RPMI7951 (cell line): ENCODE measurements around the gene DIPK1C. TPM values are rescaled to one million over a fixed set of nuclear protein-coding genes. Genes with fewer than 3 reads are reported as not detected.
A peak's percentile ranks its signal among the peaks of the same experiment; 100 is the strongest.

Experiments used
- DNase-seq: peaks from one replicate; pipeline ENCODE4 v3.0.0-alpha.2; 2012; ENCODE audit warnings: low read depth
- total RNA-seq: library from RNA; depleted of rRNA; stranded (reverse); fragments of >200 nt; shearing (Covaris generic); gene quantifications from 2 replicates; pipeline ENCODE4 v1.2.3, GENCODE V29; 2014

Gene DIPK1C
- total RNA-seq, 1 experiment from 2014 or later, result not detected

DNA sequence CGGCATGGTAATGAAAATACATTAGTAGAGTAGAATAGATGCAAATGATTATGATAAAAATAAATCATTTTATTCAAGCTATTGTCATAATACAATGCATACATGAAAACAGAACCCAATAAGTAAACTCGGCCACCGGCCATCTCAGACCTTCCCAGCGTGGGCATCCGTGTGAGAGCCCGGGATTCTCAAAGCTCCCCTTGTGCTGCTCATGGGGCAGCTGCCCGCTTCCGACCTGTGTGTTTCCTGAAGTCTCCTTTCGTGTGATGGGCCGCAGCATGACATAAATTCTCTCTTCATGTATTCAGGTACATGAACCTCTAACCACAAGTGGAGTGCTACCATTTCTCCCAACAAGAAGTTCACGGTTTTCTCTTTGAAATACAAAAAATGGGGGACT is 25.6 kb upstream of the DIPK1C start:
- DNase-seq, result no peak

DNA sequence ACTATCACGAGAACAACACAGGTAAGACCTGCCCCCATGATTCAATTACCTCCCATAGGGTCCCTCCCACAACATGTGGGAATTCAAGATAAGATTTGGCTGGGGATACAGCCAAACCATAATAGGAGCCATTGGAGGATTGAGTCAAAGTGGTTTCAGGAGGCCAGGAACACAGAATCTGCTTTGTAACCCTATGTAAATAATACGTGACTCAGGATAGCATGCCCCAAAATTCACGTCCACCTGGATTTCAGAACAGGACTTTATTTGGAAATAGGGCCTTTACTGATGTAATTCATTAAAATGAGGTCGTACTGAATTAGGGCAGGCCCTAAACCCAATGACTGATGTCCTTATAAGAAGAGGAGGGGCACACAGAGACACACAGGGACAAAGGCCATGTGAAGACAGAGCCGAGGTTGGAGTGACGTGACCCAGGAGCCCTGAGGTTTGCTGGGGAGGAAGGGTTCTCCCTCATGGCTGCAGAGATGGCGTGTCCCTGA is 23.1 kb upstream of the DIPK1C start:
- no peak for DNase-seq

DNA sequence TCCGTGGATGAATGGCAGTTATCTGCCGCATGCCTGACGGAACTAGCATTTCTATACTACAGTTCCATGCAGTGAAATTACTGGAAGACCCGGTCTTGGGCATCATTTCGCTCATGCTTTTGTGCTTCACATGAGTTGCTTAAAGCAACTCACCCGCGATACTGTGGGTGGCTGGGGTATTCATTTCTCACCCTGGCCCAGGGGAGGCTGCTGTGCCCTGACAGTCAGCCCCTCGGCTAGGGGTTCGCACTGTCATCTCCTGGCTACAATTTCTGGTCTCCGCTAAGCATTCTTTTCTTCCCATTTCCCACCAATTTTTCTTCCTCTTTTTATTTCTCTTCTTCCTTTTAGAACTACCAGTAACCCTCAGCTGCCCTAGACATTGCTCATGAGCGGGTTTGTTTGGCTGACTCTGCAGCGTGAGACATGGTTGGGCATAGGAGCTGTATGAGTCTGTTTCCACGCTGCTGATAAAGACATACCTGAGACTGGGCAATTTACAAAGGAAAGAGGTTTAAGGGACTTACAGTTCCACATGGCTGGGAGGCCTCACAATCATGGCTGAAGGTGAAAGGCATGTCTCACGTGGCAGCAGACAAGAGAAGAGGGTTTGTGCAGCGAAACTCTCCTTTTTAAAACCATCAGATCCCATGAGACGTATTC is 22.5 kb upstream of the DIPK1C start:
- no peak for DNase-seq

DNA sequence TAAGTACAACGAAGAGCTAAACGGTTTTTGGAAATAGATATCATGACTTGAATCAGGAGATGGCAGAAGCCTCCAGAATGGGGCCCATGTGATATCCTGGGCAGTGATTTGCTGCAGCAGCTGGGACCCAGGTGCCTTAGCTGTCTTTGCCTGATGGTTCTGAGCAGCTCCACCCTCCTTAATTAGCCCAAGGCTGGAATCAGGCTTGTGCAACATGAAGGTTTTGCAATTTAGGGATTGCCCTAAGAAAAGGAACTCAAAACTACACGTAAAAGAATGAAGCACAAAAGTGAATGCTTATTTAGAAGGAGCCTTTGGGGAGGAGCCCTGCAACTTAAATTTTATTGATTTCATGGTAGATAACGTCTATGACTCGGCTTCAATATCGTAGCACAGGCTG is 21.8 kb upstream of the DIPK1C start:
- no peak for DNase-seq

DNA sequence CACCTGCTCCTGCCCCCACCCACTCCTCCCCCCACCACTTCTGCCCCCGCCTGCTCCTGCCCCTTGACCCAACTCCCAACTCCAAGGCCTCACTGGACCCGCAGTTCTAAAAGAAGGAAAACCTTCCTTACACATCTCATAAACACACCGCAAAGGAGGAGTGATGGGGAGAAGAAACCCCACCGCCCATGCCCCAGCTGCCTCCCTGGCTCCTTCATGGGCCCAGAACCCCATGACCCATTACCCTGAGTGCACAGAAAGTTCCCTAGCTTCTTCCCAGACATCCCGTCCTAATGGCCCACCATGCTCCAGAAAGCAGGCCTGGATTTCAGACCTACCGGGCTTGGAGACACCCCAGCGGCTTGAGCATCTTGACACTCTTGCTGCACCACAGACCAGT is 21.2 kb upstream of the DIPK1C start:
- no peak for DNase-seq

DNA sequence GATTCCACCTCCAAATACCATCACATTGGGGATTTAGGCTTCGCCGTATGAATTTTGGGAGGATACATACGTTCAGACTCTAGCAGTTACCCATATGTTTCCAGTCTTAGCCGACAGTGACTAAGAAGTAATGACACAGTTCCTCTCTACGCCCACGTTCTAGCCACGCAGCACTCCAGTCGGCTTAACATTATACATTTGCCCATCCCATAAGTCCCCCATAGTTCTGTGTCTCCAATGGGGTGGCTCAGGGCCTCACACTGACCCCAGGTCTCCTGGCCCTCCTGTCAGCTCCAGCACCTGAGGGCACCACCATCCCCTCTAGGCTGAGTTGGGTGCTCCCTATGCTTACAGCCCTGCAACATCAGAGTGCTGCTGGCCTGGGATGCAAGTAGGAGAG is 20.7 kb upstream of the DIPK1C start:
- no peak for DNase-seq

DNA sequence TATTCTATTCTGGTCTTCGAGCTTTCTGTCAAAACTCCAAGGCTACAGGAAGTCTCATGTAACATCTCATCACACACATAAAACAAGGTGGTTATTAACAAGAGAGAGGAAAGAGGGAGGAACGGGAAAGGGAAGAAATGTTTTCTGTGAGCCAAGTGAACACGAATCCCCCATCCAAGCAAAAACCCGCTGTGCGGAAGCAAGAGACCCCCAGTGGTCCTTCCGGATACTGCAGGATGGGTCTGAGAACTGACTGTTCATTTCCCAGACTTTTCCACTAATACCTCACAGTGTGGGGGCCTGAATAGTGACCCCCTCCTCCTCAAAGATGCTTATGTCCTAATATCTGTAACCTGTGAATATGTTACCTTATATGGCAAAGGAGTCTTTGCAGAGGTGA is 19.0 kb upstream of the DIPK1C start:
- DNase-seq, result peak; percentile 22

DNA sequence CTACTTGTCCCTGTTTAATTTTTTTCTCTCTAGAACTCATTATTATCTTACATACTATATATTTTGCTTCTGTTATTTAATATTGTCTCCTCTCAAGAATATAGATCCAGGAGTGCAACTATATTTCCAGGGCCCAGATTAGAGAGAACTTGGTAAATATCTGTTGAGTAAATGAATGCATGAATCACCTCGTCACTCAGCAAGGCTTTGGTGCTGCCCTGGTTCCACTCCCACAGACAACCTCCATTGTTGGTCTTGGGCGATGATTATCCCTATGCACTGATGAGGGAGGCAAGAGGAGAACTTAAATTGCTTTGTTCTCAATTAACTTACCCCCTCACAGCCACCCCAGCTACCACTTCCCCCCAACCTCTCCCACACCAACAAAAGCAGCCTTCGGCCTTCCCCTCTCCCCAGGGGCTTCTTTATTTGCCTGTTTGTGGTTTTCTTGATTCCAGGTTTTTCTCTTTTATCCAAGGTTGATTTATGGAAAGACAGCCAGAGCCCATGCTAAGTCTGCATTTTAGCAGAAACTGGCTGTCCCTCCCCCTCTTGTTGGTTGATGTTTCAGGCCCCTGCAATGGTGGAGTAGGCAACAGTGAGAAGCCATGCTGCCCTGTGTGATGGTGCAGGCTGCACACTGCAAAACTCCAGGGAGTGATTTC is 17.0 kb upstream of the DIPK1C start:
- DNase-seq, result no peak

DNA sequence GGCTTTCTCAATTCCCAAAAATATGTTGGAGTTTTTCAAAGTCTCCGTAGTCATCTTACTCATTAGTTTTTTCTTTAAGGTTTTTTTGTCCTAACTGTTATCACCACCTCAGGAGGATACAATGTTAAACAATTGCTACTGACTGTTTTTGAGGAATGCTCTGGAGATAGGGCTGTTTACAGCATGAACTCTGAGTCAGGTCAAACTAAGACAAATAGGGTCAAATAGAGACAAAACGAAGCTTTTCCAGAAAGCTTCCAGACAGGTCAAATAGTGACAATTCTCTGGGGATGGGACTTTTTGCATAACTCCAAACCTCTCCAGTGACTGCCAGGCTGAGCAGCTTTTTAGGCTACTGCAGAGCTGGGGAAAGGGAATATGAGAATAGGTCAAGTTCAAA is 15.2 kb upstream of the DIPK1C start:
- DNase-seq, result no peak

DNA sequence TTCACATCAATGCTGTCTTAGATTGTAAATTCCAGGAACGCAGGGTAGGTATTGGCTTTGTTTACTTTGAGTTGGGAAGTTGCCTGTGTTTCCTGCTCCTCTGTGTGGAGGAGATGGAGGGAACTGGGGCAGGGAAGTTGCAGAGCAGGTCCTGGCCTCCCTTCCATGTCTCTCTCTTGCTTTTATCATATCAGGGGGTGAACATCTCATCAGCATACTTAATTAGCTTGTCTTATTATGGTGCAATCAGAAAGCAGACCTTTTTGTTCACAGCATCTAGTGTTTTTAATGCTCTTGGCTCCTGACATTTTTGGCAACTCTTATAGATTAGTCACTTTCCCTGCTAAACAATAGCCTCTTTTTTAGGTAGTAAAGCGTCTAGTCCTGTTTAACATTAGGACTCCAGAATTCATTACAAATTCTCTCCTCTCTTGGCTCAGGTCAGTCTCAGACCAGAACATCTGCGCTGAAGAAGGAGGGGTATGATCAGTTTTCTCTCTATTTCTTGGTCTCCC is 11.5 kb upstream of the DIPK1C start:
- DNase-seq, result no peak

DNA sequence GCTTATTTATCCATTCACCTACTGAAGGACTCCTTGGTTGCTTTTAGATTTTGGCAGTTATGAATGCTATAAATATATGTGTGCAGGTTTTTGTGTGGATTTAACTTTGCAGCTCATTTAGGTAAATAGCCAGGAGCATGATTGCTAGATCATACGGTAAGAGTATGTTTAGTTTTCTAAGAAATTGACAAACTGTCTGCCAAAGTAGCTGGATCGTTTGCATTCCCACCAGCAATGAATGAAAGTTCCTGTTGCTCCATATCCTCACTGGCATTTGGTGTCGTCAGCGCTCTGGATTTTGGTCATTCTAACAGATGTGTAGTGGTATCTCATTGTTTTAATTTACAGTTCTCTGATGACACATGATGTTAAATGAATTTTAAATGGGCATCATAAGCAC is 8.7 kb upstream of the DIPK1C start:
- DNase-seq, result no peak

DNA sequence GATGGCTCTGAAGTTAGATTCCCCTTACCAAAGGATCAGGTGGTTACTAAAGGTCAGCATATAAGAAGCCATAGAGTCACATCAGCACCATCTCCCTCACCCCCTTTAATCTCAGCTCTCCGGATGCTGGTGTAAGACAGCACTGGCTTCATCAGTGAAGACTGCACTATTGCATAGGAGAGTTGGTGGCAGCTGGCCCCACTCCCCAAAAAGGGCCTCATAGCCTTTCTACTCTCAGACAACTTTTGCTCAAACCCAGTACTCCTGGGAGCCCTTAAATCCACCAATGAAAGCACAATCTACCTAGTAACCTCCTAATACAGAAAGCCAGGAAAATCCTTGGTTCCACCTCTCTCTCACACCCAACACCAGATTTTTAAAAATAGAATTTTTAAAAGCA is 6.9 kb upstream of the DIPK1C start:
- DNase-seq, result no peak

DNA sequence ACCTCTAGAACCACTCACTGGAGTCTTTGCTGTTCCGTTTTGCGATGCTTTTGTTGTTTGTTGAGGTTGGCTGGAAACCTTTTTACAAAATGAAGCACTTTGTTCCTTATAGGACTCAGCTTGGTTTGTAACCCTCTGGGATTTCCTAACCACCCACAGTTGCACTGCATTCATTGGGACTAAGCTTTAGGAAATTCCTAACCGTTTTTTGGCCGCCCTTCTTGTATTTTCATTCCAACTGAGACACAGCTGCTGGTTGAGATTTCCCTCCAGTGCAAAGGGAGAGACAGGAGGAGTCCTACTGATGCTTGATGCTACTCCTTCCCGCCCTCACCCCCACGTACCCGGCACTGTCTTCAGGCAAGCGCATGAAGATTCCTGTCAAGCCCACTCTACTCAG is 6.1 kb upstream of the DIPK1C start:
- DNase-seq, result no peak

DNA sequence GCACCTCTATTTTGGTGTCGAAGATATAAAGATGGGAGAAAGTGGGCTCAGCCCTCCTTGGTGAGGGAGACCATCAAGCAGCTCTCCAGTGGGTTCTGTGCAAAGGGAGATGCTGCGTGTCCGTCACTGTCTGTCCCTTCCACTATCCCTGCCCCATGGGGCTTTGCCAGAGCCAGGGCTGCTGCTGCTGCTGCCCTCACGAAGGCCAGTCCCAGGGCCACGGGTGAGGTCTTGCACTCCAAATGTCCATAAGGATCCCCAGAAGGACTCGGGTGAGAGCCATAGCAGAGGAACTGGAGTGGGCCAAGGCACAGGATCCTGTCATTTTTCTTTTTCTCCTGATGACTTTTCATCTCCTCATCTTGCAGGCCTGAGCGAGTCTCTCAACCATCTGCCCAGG is 3.7 kb upstream of the DIPK1C start:
- DNase-seq, result no peak

DNA sequence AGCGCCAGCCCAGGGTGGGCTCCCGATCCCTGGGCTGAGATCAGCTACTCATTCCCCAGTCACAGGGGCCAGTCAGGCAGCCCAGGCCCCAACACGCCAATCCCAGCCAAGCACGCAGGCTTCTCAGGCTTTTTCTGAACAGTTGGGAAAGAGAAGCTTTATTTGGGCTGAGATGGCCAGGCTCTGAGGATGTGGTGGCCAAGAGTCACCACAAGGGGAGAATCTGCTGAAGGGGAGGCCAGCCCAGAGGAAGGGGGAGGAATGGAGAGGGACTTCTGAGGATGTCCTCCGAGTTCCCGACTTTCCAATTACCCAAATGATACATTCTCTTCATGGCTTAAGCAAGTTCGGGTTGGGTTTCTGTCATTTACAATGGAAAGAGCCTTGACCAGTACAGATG is 2.8 kb upstream of the DIPK1C start:
- DNase-seq, result no peak

DNA sequence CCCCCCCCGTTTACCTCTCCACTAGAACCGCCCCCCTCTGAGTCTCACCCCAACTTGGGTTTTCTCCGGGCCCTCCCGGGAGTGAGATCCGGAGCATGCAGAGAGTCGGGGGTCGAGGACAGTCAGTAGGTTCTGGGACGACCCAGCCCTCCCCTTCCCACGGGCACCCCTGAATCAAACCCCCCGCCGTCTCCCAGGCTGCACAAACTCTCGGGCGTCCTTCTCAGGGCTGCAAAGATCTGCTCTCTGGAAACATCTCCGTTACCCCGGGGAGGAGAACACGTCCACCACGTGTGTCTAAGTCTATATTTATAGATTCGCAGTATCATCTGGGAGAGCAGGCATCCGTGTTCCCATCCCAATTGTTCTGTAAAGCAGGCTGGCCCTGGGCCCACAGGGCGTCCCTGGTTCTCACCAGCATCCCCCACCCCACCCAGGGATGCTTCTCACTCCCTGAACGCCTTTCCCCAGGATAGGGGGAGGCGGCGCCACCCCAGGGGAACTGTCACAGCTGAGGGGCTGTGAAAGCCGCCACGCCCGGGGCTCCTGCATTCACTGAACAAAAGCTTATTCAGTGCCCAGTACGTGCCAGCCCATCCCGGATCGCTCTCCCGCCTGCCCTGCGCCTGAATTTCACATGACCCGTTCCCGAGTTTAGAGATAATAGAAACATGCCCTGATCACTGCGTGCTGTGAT is 765 bp upstream of the DIPK1C start:
- DNase-seq, result no peak

DNA sequence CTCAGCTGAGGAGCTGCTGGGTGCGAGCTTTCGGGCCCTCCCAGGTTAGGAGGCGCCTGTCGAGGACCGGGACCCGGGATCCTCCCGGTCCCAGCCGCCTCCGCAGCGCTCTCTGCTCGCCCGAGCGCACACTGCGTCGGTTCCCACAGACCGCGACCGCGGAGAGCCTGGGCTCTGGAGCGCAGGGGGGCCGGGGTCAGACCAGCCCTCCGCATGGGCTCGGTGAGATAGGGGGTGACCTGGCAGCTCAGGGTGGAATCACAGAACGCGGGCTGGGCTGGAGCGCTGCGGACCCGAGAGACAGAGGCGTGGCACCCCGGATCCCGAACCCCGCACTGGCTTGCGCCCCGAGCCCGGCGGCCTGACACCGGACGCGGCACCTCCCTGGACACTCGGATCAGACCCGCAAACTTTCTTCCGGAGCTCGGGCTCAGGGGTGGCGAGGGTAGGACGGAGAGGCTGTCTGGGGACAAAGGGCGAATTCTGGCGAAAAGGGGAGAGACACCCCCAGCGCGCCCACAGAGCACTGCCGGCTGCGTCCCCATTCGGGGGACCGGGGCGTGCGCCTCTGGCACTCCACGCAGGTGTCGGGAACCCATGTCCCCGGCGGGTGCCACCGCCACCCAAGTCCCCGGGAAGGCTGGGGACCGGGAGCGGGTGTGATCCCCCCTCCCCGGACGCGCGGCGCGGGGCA is 612 bp downstream of the DIPK1C start:
- DNase-seq, result no peak

DNA sequence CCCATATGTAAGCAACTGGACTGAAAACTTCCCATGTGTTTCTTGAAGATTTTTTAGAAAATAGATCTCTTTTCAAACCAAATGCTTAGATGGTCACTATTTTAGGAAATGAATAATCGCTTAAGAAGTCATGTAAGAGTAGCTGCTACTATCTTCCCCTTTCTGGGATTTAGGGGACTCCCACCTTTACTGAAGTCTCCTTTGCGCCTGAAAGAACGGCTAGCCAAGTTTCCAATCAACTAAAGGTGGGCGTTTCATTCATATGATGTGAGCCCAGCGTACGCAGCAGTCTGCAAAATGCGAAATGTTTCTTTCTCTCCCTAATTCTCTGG is 1.1 kb downstream of the DIPK1C start:
- DNase-seq, result no peak

DNA sequence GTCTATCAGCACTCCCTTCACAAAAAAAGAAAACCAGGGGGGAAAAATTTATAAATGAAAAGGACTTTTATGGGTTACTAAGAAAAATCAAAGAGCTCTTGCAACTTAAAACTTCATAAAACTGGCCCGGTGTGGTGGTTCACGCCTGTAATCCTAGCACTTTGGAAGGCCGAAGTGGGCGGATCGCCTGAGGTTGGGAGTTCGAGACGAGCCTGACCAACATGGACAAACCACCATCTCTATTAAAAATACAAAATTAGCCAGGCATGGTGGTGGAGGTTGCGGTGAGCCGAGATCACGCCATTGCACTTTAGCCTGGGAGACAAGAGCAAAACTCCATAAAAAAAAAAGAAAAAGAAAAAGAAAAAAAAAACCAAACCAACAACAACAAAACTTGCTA is 1.7 kb downstream of the DIPK1C start:
- DNase-seq, result no peak

DNA sequence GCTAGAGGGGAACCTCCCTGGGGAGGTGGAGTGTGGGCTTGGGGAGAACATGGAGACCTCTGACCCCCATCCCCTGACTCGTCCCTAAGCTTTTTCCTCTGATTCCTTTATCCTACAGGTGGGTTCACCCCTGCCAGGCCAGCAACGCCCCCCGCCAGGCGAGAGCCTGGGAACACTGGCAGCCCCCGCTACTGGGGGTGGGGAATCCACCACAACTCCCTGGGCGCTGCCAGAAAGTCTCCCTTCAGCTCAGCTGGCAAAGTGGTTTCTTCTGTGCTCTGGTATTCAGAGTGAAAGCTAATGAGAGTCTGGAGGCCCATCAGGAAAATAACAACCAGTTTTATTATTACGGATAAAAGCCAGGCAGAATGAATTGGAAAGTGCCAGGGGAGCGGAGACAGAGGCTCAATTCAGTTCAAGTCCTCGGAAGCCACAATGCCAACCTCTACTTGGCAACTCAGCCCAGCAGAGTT is 2.8 kb downstream of the DIPK1C start:
- DNase-seq, result no peak

DNA sequence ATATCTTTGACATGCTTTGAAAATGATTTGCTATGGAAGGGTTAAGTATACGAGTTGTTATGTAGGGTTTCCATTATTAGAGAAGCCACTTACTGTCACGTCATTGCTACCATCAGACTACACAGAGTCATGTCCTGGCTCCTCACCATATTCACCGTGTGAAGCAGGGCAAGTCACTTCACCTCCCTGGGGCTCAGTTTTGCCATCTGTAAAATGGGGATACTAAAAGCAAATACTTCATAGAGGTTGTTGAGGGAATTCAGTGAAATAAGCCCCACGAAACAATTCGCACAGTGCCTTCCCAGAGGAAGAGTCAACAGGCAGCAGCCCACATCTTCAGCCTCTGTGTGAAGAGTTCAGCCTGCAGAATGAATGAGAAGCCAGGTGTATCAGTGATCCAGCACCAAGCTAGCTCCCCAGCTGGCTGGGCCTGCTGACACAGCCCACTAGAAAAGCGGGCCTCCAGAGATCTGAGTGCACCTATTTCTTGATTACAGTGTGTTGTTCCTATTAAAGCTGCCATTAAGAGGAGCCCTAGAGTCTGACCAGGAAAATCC is 3.4 kb downstream of the DIPK1C start:
- no peak for DNase-seq

DNA sequence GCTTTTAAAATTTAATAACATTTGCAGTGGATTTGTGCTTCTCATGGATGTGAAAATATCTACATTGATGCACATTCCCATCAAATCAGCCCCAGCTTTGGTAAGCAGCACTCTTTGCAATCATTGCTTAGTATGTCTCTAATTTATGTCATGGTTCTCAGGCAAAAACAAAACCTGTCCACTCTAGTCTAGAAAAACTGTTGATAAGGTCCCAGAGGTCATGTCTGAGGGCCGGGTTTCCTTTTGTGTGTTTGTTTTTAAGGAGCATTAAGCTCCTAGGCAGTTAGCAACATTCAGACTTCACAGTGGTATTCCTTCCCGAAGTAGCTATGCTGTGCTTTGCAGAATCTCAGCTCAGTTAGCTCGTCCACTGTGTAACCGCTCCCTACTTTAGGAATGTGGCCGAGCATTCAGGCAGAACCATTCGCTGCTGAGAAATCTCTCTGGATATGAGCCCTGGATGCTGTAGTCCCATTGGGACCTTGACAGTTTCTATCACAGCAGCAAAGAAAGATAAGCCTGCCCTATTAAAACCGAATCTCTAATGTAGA is 4.0 kb downstream of the DIPK1C start:
- no peak for DNase-seq
